Choroid plexus epithelial cell (primary cell): ENCODE measurements around the gene LETM1.

ENCODE experiments used
- DNase-seq: peaks from one replicate; pipeline ENCODE4 v3.0.0-alpha.2; 2010; ENCODE audit warnings: low read depth
- H3K4me3 ChIP-seq: 2 replicates; pipeline ENCODE4 v1.5.1; 2011; ENCODE audit warnings: low read depth, mild to moderate bottlenecking, control low read depth, low read length, moderate library complexity
- TF ChIP-seq, protein P1 (sequence below): conservative IDR thresholded peaks from 2 replicates; pipeline ENCODE4 v1.5.1; 2011; ENCODE audit warnings: low read depth, mild to moderate bottlenecking, control low read depth, inconsistent platforms, low read length, moderate library complexity

LETM1 gene

GRCh38 chr4:1771555-1772305, 84.2 kb downstream of the LETM1 start:
- H3K4me3 ChIP-seq, result no peak overlapping the region
- no peak for DNase-seq
- TF ChIP-seq, protein P1, sequence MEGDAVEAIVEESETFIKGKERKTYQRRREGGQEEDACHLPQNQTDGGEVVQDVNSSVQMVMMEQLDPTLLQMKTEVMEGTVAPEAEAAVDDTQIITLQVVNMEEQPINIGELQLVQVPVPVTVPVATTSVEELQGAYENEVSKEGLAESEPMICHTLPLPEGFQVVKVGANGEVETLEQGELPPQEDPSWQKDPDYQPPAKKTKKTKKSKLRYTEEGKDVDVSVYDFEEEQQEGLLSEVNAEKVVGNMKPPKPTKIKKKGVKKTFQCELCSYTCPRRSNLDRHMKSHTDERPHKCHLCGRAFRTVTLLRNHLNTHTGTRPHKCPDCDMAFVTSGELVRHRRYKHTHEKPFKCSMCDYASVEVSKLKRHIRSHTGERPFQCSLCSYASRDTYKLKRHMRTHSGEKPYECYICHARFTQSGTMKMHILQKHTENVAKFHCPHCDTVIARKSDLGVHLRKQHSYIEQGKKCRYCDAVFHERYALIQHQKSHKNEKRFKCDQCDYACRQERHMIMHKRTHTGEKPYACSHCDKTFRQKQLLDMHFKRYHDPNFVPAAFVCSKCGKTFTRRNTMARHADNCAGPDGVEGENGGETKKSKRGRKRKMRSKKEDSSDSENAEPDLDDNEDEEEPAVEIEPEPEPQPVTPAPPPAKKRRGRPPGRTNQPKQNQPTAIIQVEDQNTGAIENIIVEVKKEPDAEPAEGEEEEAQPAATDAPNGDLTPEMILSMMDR, result no peak

GRCh38 chr4:1770791-1771231, 85.1 kb downstream of the LETM1 start:
- no peak overlapping the region for H3K4me3 ChIP-seq
- no peak for DNase-seq
- TF ChIP-seq, protein P1, result no peak

DNA sequence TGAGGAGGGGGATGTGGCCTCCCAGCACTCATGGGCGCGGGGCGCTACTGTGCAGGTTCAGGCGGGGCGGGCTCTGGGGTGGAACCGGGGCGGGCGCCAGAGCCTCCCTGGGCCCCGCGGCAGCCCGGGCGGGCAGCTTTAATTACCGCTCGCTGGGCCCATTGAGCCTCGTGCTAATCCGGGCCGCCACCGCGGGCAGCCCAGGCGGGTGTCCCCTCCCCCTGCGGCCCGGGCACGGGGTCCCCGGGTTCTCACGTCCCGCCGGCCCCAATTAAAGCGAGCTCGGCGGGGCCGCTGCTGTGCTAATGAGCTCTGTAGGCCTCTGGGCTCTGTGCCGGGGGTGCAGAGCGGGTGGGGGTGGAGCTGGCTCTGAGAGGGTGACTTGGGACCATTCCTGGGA, 85.7 kb downstream of the LETM1 start:
- no peak for DNase-seq
- TF ChIP-seq, protein P1, result no peak

DNA sequence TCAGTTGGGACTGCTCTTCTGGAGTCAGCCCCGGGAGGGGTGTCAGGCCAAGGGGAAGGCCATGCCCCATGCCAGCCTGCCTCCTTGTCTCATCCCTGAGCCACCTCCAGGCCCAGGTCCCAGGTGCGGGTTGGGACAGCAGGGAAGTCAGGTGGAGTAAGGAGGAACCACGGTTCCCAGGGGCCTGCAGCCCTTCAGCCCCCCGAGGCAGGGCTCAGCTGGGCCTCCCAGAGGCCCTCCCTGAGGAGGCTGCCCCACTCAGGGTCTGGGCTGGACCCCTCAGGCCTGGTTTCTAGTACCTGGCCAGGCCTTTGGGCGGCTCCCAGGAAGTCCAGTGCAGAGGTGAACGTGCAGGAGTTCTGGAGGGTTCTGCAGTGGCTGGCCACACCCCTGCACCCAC, 86.3 kb downstream of the LETM1 start:
- TF ChIP-seq, protein P1, result no peak
- DNase-seq, result no peak
- no peak overlapping the region for H3K4me3 ChIP-seq

More for the DNA sequence above, 85.7 kb downstream of the LETM1 start:
- no peak overlapping the region for H3K4me3 ChIP-seq

DNA sequence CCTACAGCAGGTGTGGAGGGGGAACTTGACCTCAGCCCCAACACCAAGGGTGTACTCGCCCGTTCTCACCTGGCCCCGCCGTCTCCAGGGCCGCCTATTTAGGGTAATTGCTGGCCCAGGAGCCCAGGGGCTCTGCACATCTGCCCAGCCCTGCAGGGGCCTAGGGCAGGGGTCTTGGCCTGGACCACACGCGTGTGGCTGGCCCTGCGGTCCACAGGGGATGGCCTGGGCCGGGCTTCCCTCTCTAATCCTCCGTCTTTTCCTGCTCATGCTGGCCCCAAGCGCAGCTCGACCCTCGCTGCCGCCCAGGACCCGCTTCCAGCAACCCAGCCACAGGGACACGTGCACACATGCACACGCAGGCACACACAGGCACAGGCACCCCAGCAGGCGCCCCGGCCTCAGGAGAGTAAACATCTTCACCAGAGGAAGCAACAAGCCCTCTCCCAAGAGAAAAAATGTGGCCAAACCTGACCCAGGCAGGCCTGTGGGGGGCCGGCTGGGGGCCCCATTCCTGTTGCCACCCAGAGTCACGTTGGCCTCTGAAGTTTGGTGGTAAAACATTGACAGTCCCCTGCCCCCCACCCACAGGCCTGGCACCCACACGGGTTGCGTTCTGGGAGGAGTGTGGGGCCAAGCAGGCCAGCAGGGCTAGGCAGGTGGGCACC, 87.5 kb downstream of the LETM1 start:
- H3K4me3 ChIP-seq, result no peak overlapping the region
- TF ChIP-seq, protein P1, result no peak
- DNase-seq, result no peak

- TF ChIP-seq, protein P1, result peak; percentile 50
- peak overlapping the region; percentile 40 for H3K4me3 ChIP-seq
- DNase-seq, result peak; percentile 37
These were observed 88.1 kb downstream of the LETM1 start for GRCh38 chr4:1767770-1768366.
